Prostate gland (tissue), 2 donors: ENCODE data around the gene MBP. TPM values are rescaled to one million over a fixed set of nuclear protein-coding genes. Genes with fewer than 3 reads are reported as not detected.

Source experiments
- DNase-seq: peaks from one replicate; pipeline ENCODE4 v3.0.0-alpha.2; 2019; ENCODE audit warnings: low spot score
- H3K27ac ChIP-seq, 2 donors: fragments of 200-600 bp; sonication (generic); 2 replicates each; pipeline ENCODE4 v1.5.1; 2017 to 2019
- H3K27me3 ChIP-seq: fragments of 200-600 bp; sonication (generic); replicated peaks from 2 replicates; pipeline ENCODE4 v1.5.1; 2019; ENCODE audit not compliant: insufficient read depth
- H3K36me3 ChIP-seq, 2 donors: fragments of 200-600 bp; sonication (generic); 1 replicate in 1 of 2; 2 replicates in 1 of 2; pipeline versions ENCODE4 v1.5.1 to v1.8.1; 2017 to 2019
- H3K4me1 ChIP-seq: fragments of 200-600 bp; sonication (generic); replicated peaks from 2 replicates; pipeline ENCODE4 v1.5.1; 2019
- H3K4me3 ChIP-seq, 2 donors: fragments of 200-600 bp; sonication (generic); 2 replicates each; pipeline ENCODE4 v1.5.1; 2017 to 2019
- H3K9me3 ChIP-seq: fragments of 200-600 bp; sonication (generic); 2 replicates; pipeline ENCODE4 v1.5.1; 2017
- CTCF ChIP-seq, 4 experiments: fragments of 200-600 bp in 2 of 4; fragments of 450-650 bp in 2 of 4; sonication (generic) in 2 of 4; IDR thresholded peaks; 1 replicate in 3 of 4; 2 replicates in 1 of 4; pipeline ENCODE4 v1.5.1; 2016 to 2019; ENCODE audit warnings: antibody characterized with exemption in 4 of 4, mild to moderate bottlenecking in 2 of 4, moderate library complexity in 2 of 4
- POLR2A ChIP-seq: fragments of 450-650 bp; IDR thresholded peaks from one replicate; pipeline ENCODE4 v1.6.1; 2016; ENCODE audit warnings: antibody characterized with exemption, mild to moderate bottlenecking
- POLR2AphosphoS5 ChIP-seq: sonication (generic); formaldehyde crosslinking; IDR thresholded peaks from one replicate; pipeline ENCODE4 v1.6.1; 2017; ENCODE audit warnings: antibody characterized with exemption
- WGBS: methylation state at CpG from one replicate; pipeline ENCODE4 v1.1.5; 2018; 5-methylcytosine and 5-hydroxymethylcytosine counted together
- intact Hi-C: fragments of 100-400 bp; cut with DNase I; formaldehyde crosslinking; loops from one replicate; pipeline ENCODE4 v1.14.2; 2022
- total RNA-seq, 2 donors: library from RNA; depleted of rRNA; stranded (reverse); fragments of >200 nt; gene quantifications; one replicate each; pipeline ENCODE4 v1.1.0, GENCODE V29; 2016

MBP gene
- total RNA-seq, 2 donors from 2014 or later: 19.8 to 43.5 TPM

GRCh38 chr18:77112747-77113092, 19.9 kb downstream of the MBP start:
- Histone ChIP-seq H3K27ac (no peak overlapping the region), H3K27me3 (no peaks in the 10 kb centered on the region), H3K9me3 (no peaks in the 10 kb centered on the region), H3K4me1 (peaks cover 3% of the 10 kb centered on the region), H3K36me3 (no peaks in the 10 kb centered on the region), H3K4me3 (no peak overlapping the region)
- intact Hi-C loops: no loop called here
- DNase-seq: no peak
- TF ChIP-seq POLR2AphosphoS5: no peak
- no peak for TF ChIP-seq POLR2A
- TF ChIP-seq CTCF (IDR thresholded peaks at IDR 0.05): no peak
- WGBS: 96% methylated on average over 7 of the region's 7 CpGs

DNA sequence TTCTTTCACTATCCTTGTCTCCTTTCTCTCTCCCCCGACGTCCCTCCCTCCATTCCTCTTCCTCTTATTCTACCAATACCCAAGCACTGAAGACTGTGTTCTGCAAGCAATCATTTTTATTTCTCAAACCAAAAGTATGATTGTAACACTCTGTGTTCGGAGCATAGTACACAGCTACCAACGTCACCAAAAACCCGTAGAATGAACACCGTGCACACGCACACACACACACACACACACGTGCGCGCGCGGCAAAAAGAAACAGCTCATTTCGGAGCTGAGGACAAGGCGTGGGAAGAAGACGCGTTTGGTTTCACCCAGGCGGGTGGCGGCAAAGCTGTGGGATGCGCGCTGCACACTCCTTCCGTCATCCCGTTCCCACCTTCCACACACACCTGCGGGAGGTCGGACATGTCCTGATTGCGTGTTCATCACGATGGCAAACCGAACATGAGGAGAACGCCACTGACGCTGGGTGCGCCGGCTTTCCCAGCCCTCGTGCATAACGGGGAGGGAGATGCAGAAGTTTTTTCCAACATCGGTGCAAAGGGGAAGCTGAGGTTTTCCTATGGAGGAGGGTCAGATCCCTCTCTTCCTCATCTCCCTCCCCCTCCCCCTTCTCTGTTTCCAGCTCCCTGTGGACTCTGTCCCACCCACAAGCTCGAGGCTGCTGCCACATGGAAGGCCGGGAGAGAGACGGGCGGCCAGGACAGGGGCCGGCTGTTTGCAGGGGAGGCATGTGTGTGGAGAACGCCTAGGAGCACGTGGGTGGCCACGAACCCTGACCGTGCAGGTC, 20.4 kb downstream of the MBP start:
- no peak overlapping the region for H3K4me3 ChIP-seq
- 87% methylated on average over 43 of the region's 43 CpGs for WGBS
- no peaks in the 10 kb centered on the region for H3K27me3 ChIP-seq
- peaks cover 3% of the 10 kb centered on the region for H3K4me1 ChIP-seq
- no peaks in the 10 kb centered on the region for H3K36me3 ChIP-seq
- intact Hi-C loops: no loop called here
- no peak for DNase-seq
- TF ChIP-seq POLR2A (no peak), POLR2AphosphoS5 (no peak), CTCF (IDR thresholded peaks at IDR 0.05) (no peak)
- H3K27ac ChIP-seq: no peak overlapping the region
- H3K9me3 ChIP-seq: no peaks in the 10 kb centered on the region

DNA sequence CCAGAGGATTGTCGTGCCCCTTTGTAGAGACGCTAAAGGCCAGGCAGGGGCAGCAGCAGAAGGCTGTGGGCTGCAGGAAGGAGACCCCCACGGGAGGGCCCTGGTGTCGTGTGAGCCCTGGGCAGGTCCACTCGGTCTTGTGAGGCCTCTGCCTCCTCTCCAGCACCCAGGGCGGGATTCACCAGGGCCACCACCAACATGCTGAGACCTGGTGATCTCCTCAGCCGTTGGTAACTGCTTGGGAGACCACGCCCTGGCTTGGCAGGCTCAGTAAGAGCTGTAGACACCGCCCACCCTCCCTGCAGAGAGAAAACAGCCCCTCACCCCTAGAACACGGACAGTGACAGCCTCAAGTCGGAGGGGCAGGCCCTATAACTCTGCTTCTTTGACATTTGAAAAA, 21.1 kb downstream of the MBP start:
- Histone ChIP-seq H3K4me3 (no peak overlapping the region), H3K9me3 (no peaks in the 10 kb centered on the region), H3K27me3 (no peaks in the 10 kb centered on the region), H3K27ac (no peak overlapping the region), H3K36me3 (no peaks in the 10 kb centered on the region), H3K4me1 (peaks cover 3% of the 10 kb centered on the region)
- no peak for TF ChIP-seq CTCF (IDR thresholded peaks at IDR 0.05)
- no peak for TF ChIP-seq POLR2A
- no peak for TF ChIP-seq POLR2AphosphoS5
- intact Hi-C loops: no loop called here
- no peak for DNase-seq
- 47% methylated on average over 10 of the region's 11 CpGs for WGBS

DNA sequence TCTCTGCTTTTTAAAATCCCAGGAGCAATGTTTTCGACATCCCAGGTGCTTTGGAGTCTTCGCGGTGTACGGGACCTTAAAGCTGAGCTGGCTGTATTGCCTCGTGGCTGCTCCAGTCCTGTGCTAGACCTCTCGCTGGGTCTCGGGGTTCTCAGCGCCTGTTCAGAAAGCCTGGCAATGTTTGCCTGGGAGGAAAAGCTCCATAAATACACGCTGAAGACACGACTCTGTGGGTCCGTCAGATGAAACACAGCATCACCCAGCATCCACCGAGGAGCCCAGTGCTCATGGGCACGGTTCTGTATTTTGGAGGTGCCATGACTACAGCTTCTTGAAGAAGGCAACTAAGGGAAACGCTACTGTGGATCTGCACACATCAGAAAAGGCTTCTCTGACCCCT, 21.6 kb downstream of the MBP start:
- H3K27ac ChIP-seq: no peak overlapping the region
- DNase-seq: no peak
- no peaks in the 10 kb centered on the region for H3K27me3 ChIP-seq
- intact Hi-C loops: no loop called here
- no peak overlapping the region for H3K4me3 ChIP-seq
- H3K4me1 ChIP-seq: peaks cover 3% of the 10 kb centered on the region
- TF ChIP-seq POLR2AphosphoS5: no peak
- TF ChIP-seq CTCF (IDR thresholded peaks at IDR 0.05): no peak
- no peak for TF ChIP-seq POLR2A
- 92% methylated on average over 14 of the region's 14 CpGs for WGBS
- H3K9me3 ChIP-seq: no peaks in the 10 kb centered on the region
- H3K36me3 ChIP-seq: no peaks in the 10 kb centered on the region

DNA sequence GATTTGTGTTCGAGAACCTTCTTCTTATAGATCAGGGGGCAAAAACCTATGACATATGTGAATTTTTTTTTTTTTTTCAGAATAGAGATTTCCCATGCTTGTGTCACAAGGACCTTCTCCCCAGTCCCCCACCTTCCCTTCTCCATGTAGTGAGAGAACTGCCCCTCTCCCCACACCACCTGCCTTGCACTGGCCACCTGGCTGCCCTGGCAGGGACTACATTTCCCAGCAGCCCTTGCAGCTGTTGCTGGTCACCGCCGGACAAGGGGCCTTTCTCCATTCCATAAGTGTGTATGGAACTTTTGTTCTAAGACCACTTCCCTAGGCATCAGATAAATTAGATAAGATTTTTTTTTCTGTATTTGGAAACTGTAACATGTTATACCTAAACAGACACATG, 22.2 kb downstream of the MBP start:
- no peak for TF ChIP-seq POLR2A
- no peak for TF ChIP-seq POLR2AphosphoS5
- TF ChIP-seq CTCF (IDR thresholded peaks at IDR 0.05): no peak
- Histone ChIP-seq H3K4me3 (no peak overlapping the region), H3K4me1 (peaks cover 3% of the 10 kb centered on the region), H3K27ac (no peak overlapping the region), H3K27me3 (no peaks in the 10 kb centered on the region), H3K36me3 (no peaks in the 10 kb centered on the region), H3K9me3 (no peaks in the 10 kb centered on the region)
- WGBS: 91% methylated on average over 3 of the region's 3 CpGs
- intact Hi-C loops: no loop called here
- DNase-seq: no peak
